HG02588 (cell line): Measurements from ENCODE around the gene FAAP100.

Experiments
- ATAC-seq: cut with Tn5 transposase; IDR thresholded peaks from one replicate; pipeline ENCODE4 v1.9.1; 2021; ENCODE audit warnings: mild to moderate bottlenecking, moderate library complexity; ENCODE audit not compliant: unreplicated experiment

The FAAP100 gene

GRCh38 chr17:81491181-81491581, 61.0 kb downstream of the FAAP100 start:
- ATAC-seq: no peak

- no peak for ATAC-seq
Measured at GRCh38 chr17:81489998-81490992, 61.9 kb downstream of the FAAP100 start.
